ENCODE measurements around the gene GPR15LG. TPM values are rescaled to one million over a fixed set of nuclear protein-coding genes. Genes with fewer than 3 reads are reported as not detected.

The GPR15LG gene
- total RNA-seq, 1 experiment from 2014 or later: not detected

GRCh38 chr10:84193327-84193726 lies 19.7 kb downstream of the GPR15LG start:
- ChIA-PET POLR2A (ENCODE audit: unreplicated experiment) (no interaction called here), CTCF (no interaction called here)
- intact Hi-C loops (cut with micrococcal nuclease): no loop called here
- no peak overlapping the region for H3K4me3 ChIP-seq (ENCODE audit: low read length)
- no peak overlapping the region for H2AFZ ChIP-seq (ENCODE audit: low read length)
- H4K20me1 ChIP-seq (ENCODE audit: low read length): no peaks in the 10 kb centered on the region
- TF ChIP-seq CTCF (conservative IDR thresholded peaks at IDR 0.05; ENCODE audit: low read depth, low read length) (no peak), EZH2 (IDR thresholded peaks at IDR 0.05; ENCODE audit: low read length, unreplicated experiment) (no peak), EZH2phosphoT487 (IDR thresholded peaks at IDR 0.05; ENCODE audit: borderline replicate concordance, low read length) (no peak)
- no peaks in the 10 kb centered on the region for H3K9me3 ChIP-seq (ENCODE audit: low read length)
- no peak overlapping the region for H3K4me2 ChIP-seq (ENCODE audit: low read length)
- ATAC-seq (no peak), DNase-seq (no peak)
- no peaks in the 10 kb centered on the region for H3F3A ChIP-seq (ENCODE audit: low read length, unreplicated experiment)
- H3K27me3 ChIP-seq (ENCODE audit: low read length): peaks cover 69% of the 10 kb centered on the region
- H3K36me3 ChIP-seq (ENCODE audit: low read depth, low read length): no peaks in the 10 kb centered on the region
- no peaks in the 10 kb centered on the region for H3K9me2 ChIP-seq (replicated peaks; ENCODE audit: low read length)
- H3K27ac ChIP-seq (ENCODE audit: low read length): no peak overlapping the region
- no peak overlapping the region for H3K9ac ChIP-seq (ENCODE audit: low read length)
- no TSS peak for BruUV-seq (replicated peaks)
- H3K79me2 ChIP-seq (ENCODE audit: low read length): no peaks in the 10 kb centered on the region
- H3K4me1 ChIP-seq (ENCODE audit: insufficient read depth, low read length): no peaks in the 10 kb centered on the region

- no peaks in the 10 kb centered on the region for H3F3A ChIP-seq (ENCODE audit: low read length, unreplicated experiment)
- H3K9me3 ChIP-seq (ENCODE audit: low read length): no peaks in the 10 kb centered on the region
- no peaks in the 10 kb centered on the region for H4K20me1 ChIP-seq (ENCODE audit: low read length)
- H3K4me2 ChIP-seq (ENCODE audit: low read length): no peak overlapping the region
- no peak overlapping the region for H3K27ac ChIP-seq (ENCODE audit: low read length)
- intact Hi-C loops (cut with micrococcal nuclease): no loop called here
- no peaks in the 10 kb centered on the region for H3K4me1 ChIP-seq (ENCODE audit: insufficient read depth, low read length)
- peaks cover 75% of the 10 kb centered on the region for H3K27me3 ChIP-seq (ENCODE audit: low read length)
- no peaks in the 10 kb centered on the region for H3K79me2 ChIP-seq (ENCODE audit: low read length)
- BruUV-seq (replicated peaks): no TSS peak
- TF ChIP-seq CTCF (conservative IDR thresholded peaks at IDR 0.05; ENCODE audit: low read depth, low read length): no peak
- no peak for TF ChIP-seq EZH2phosphoT487 (IDR thresholded peaks at IDR 0.05; ENCODE audit: borderline replicate concordance, low read length)
- TF ChIP-seq EZH2 (IDR thresholded peaks at IDR 0.05; ENCODE audit: low read length, unreplicated experiment): no peak
- no peaks in the 10 kb centered on the region for H3K36me3 ChIP-seq (ENCODE audit: low read depth, low read length)
- DNase-seq: no peak
- H2AFZ ChIP-seq (ENCODE audit: low read length): no peak overlapping the region
- H3K9ac ChIP-seq (ENCODE audit: low read length): no peak overlapping the region
- no peak overlapping the region for H3K4me3 ChIP-seq (ENCODE audit: low read length)
- POLR2A ChIA-PET (ENCODE audit: unreplicated experiment): no interaction called here
- no peak for ATAC-seq
- CTCF ChIA-PET: no interaction called here
- no peaks in the 10 kb centered on the region for H3K9me2 ChIP-seq (replicated peaks; ENCODE audit: low read length)
These were observed 20.3 kb downstream of the GPR15LG start for GRCh38 chr10:84193846-84194423.

GRCh38 chr10:84194424-84195043 lies 20.9 kb downstream of the GPR15LG start, which contains the start of gene CDHR1:
TSS of gene CDHR1 (plus strand) at chr10:84194537. CDS start at chr10:84194761, 224 bp downstream.
- Histone ChIP-seq H3K79me2 (ENCODE audit: low read length) (no peaks in the 10 kb centered on the region), H3K4me1 (ENCODE audit: insufficient read depth, low read length) (no peaks in the 10 kb centered on the region), H3K4me2 (ENCODE audit: low read length) (no peak within 1 kb of the TSS), H3K4me3 (ENCODE audit: low read length) (no peak within 1 kb of the TSS), H3F3A (ENCODE audit: low read length, unreplicated experiment) (no peaks in the 10 kb centered on the region), H4K20me1 (ENCODE audit: low read length) (no peaks in the 10 kb centered on the region), H3K9ac (ENCODE audit: low read length) (no peak within 1 kb of the TSS), H3K27ac (ENCODE audit: low read length) (no peak within 1 kb of the TSS), H3K9me2 (replicated peaks; ENCODE audit: low read length) (no peaks in the 10 kb centered on the region), H3K36me3 (ENCODE audit: low read depth, low read length) (no peaks in the 10 kb centered on the region), H3K9me3 (ENCODE audit: low read length) (no peaks in the 10 kb centered on the region), H2AFZ (ENCODE audit: low read length) (no peak within 1 kb of the TSS), H3K27me3 (ENCODE audit: low read length) (peaks cover 81% of the 10 kb centered on the region)
- ATAC-seq (no peak), DNase-seq (no peak)
- POLR2A ChIA-PET (ENCODE audit: unreplicated experiment): no interaction called here
- CTCF ChIA-PET: no interaction called here
- TF ChIP-seq EZH2phosphoT487 (IDR thresholded peaks at IDR 0.05; ENCODE audit: borderline replicate concordance, low read length) (no peak), EZH2 (IDR thresholded peaks at IDR 0.05; ENCODE audit: low read length, unreplicated experiment) (no peak), CTCF (conservative IDR thresholded peaks at IDR 0.05; ENCODE audit: low read depth, low read length) (no peak)
- no TSS peak for BruUV-seq (replicated peaks)
- intact Hi-C loops (cut with micrococcal nuclease): no loop called here
